IPS-20b (cell line): ENCODE measurements around the gene CTH.
"Not testable (repeated sequence)": the region's sequence is repeated elsewhere in the genome, so short reads cannot be mapped to it uniquely, and the experiment has no call there.

Experiments
- H3K27ac ChIP-seq: one replicate; pipeline ENCODE4 v1.5.1; 2013; ENCODE audit warnings: low read length
- H3K27me3 ChIP-seq: 2 replicates; pipeline ENCODE4 v1.6.1; 2013; ENCODE audit warnings: mild to moderate bottlenecking, low read length, inconsistent platforms; ENCODE audit not compliant: insufficient read depth
- H3K36me3 ChIP-seq: 2 replicates; pipeline ENCODE4 v1.6.1; 2013; ENCODE audit warnings: low read depth, mild to moderate bottlenecking, inconsistent platforms, low read length, moderate library complexity; ENCODE audit not compliant: insufficient read depth
- H3K4me1 ChIP-seq: 2 replicates; pipeline ENCODE4 v1.6.1; 2013; ENCODE audit warnings: mild to moderate bottlenecking, control low read depth, inconsistent platforms, low read length, moderate library complexity; ENCODE audit not compliant: insufficient read depth
- H3K4me3 ChIP-seq: 2 replicates; pipeline ENCODE4 v1.5.1; 2013; ENCODE audit warnings: mild to moderate bottlenecking, low read length, inconsistent platforms
- H3K9ac ChIP-seq: 2 replicates; pipeline ENCODE4 v1.6.1; 2013; ENCODE audit warnings: low read depth, mild to moderate bottlenecking, inconsistent platforms, low read length, moderate library complexity
- H3K9me3 ChIP-seq: 2 replicates; pipeline ENCODE4 v1.6.1; 2013; ENCODE audit warnings: mild to moderate bottlenecking, low read depth, low read length, inconsistent platforms; ENCODE audit not compliant: insufficient read depth

The CTH gene

GRCh38 chr1:70460740-70461713, 50.0 kb downstream of the CTH start:
- not testable (repeated sequence) for H3K27ac ChIP-seq, H3K4me3 ChIP-seq, H3K4me1 ChIP-seq

DNA sequence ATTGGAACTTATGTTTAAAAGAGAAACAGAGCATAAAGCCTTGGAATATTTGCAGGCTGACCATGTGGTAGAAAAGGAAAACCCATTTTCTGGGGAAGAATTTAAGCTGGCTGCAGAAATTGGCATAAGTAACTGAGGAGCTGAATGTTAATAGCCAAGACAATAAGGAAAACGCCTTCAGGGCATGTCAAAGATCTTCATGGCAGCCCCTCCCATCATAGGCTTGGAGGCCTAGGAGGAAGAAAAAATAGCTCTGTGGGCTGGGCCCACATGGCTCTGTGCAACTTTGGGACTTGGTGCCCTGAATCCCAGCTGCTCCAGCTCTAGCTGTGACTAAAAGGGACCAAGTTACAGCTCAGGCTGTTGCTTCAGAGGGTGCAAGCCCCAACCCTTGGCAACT, 51.5 kb downstream of the CTH start:
- no peak overlapping the region for H3K9ac ChIP-seq

More at GRCh38 chr1:70460740-70461713, 50.0 kb downstream of the CTH start:
- H3K9me3 ChIP-seq, H3K36me3 ChIP-seq, H3K9ac ChIP-seq, H3K27me3 ChIP-seq: not testable (repeated sequence)

DNA sequence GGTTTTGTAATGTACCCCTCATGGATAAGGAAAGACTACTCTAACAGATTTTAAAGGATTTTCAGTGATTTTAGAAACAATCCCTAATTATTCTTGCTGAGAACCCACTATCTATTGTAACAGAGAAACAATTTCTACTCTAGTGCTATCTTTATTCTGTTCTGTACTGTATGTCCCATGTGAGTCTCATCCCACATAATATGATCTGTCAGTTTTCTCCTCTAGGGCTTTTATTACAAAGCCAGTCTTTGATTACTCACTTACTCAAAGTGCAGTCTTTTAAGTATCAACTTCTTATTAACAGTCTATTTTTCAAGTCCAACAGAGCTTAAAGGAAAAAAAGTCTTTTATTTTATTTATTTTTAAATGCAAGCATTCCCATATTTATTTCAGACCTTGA, 54.8 kb downstream of the CTH start:
- no peak overlapping the region for H3K9ac ChIP-seq
- no peak overlapping the region for H3K27ac ChIP-seq
- no peaks in the 10 kb centered on the region for H3K4me1 ChIP-seq
- H3K4me3 ChIP-seq = no peak overlapping the region
- H3K36me3 ChIP-seq = no peaks in the 10 kb centered on the region
- no peaks in the 10 kb centered on the region for H3K9me3 ChIP-seq
- H3K27me3 ChIP-seq = no peaks in the 10 kb centered on the region

More for the DNA sequence above, 51.5 kb downstream of the CTH start:
- no peaks in the 10 kb centered on the region for H3K27me3 ChIP-seq
- no peaks in the 10 kb centered on the region for H3K4me1 ChIP-seq
- H3K36me3 ChIP-seq = no peaks in the 10 kb centered on the region
- H3K9me3 ChIP-seq = no peaks in the 10 kb centered on the region
- H3K4me3 ChIP-seq = no peak overlapping the region
- no peak overlapping the region for H3K27ac ChIP-seq

DNA sequence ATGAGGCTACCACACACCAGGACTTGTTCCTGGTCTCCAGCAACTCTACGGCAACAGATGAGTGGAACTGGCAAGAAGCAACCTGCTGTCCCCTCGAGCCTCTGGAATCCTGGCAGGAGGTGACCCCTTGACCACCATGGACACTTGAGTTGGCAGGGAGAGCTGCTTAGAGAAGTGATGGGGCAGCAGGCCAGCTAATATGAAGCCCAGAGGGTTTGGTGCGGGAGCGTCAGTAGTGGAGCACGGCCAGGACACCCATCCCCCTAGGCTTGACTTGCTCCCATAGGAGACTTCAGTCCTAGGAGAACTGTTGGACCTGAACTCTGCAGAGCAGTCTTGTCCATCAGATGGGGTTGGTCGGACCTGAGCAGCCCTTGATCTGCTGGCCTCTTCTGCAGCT, 56.5 kb downstream of the CTH start:
- Histone ChIP-seq H3K27ac (no peak overlapping the region), H3K4me1 (no peaks in the 10 kb centered on the region), H3K9me3 (no peaks in the 10 kb centered on the region), H3K27me3 (no peaks in the 10 kb centered on the region), H3K4me3 (no peak overlapping the region), H3K36me3 (no peaks in the 10 kb centered on the region), H3K9ac (no peak overlapping the region)

DNA sequence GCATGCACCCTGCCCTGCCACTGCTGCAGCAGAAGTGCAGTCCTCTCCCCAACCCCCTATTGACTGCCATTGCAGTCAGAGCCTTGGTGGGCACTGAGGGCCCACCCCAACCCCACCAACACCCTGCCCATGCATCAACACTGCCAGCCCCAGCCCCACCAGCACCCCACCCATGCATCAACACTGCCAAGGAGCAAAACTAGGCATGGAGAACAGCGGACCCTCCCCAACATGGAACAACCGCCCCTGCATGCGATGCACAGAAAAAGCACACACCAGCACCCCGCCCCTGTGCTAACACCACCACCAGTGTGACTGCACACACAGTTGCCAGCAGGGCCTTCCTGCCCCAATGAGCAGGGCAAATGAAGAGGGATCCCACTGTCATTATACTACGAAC, 57.1 kb downstream of the CTH start:
- Histone ChIP-seq H3K27ac (no peak overlapping the region), H3K9me3 (no peaks in the 10 kb centered on the region), H3K36me3 (no peaks in the 10 kb centered on the region), H3K27me3 (no peaks in the 10 kb centered on the region), H3K4me1 (no peaks in the 10 kb centered on the region), H3K9ac (no peak overlapping the region), H3K4me3 (no peak overlapping the region)

- H3K27me3 ChIP-seq, H3K27ac ChIP-seq, H3K9ac ChIP-seq, H3K9me3 ChIP-seq, H3K4me1 ChIP-seq, H3K36me3 ChIP-seq, H3K4me3 ChIP-seq: not testable (repeated sequence)
Measured at GRCh38 chr1:70469184-70469583, 58.1 kb downstream of the CTH start.

- Histone ChIP-seq H3K9ac (no peak overlapping the region), H3K9me3 (no peaks in the 10 kb centered on the region), H3K36me3 (no peaks in the 10 kb centered on the region), H3K4me3 (no peak overlapping the region), H3K4me1 (no peaks in the 10 kb centered on the region), H3K27me3 (no peaks in the 10 kb centered on the region), H3K27ac (no peak overlapping the region)
Measured at GRCh38 chr1:70475023-70475422, 64.0 kb downstream of the CTH start.

GRCh38 chr1:70477090-70477489, 66.0 kb downstream of the CTH start:
- H3K4me3 ChIP-seq = no peak overlapping the region
- no peak overlapping the region for H3K9ac ChIP-seq
- H3K36me3 ChIP-seq = no peaks in the 10 kb centered on the region
- H3K27me3 ChIP-seq = no peaks in the 10 kb centered on the region
- no peaks in the 10 kb centered on the region for H3K4me1 ChIP-seq
- H3K9me3 ChIP-seq = no peaks in the 10 kb centered on the region
- H3K27ac ChIP-seq = no peak overlapping the region

GRCh38 chr1:70477905-70478304, 66.8 kb downstream of the CTH start:
- H3K9me3 ChIP-seq, H3K36me3 ChIP-seq, H3K4me1 ChIP-seq, H3K9ac ChIP-seq, H3K4me3 ChIP-seq, H3K27me3 ChIP-seq, H3K27ac ChIP-seq: not testable (repeated sequence)

DNA sequence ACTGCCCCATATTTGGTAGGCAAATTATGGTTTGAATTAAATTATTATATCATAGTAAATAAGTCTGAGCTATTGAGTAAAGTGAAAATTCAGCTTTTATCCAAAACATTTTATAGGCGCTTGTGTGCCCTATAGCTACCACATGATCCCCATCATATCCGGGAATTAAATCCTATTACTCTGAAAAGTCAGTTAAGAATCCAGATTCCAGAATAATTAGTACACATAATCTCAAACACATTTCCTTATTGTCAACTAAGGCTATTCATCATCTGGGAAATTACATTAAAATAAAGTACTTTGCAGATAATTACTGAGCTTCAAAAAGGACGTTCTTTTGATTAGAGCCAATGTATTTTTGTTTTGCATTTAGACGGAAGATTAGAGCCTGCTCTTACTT, 72.3 kb downstream of the CTH start:
- H3K9me3 ChIP-seq = no peaks in the 10 kb centered on the region
- H3K36me3 ChIP-seq = no peaks in the 10 kb centered on the region
- no peak overlapping the region for H3K27ac ChIP-seq
- H3K9ac ChIP-seq = no peak overlapping the region
- H3K27me3 ChIP-seq = no peaks in the 10 kb centered on the region
- H3K4me3 ChIP-seq = no peak overlapping the region
- no peaks in the 10 kb centered on the region for H3K4me1 ChIP-seq

DNA sequence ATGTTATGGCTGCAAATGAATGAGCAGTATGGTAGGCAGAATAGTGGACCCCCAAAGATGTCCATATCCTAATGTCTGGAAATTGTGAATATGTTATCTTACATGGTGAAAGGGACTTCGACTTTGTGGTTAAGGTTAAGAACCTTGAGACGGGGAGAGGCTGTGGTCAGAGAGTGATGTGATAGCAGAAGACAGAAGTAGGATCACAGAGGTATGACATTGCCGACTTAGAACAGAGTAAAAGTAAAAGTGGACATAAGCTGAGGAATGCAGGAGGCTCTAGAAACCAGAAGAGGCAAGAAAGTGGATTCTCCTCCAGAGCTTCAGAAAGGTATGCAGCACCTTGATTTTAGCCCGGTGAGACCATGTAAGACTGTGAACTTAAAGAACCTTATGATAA, 74.6 kb downstream of the CTH start:
- H3K4me3 ChIP-seq = no peak overlapping the region
- H3K36me3 ChIP-seq = no peaks in the 10 kb centered on the region
- no peak overlapping the region for H3K9ac ChIP-seq
- no peaks in the 10 kb centered on the region for H3K4me1 ChIP-seq
- H3K9me3 ChIP-seq = no peaks in the 10 kb centered on the region
- no peaks in the 10 kb centered on the region for H3K27me3 ChIP-seq
- H3K27ac ChIP-seq = no peak overlapping the region

- no peak overlapping the region for H3K9ac ChIP-seq
- H3K27ac ChIP-seq = no peak overlapping the region
Measured at GRCh38 chr1:70486676-70487458, 75.8 kb downstream of the CTH start.

More at GRCh38 chr1:70486676-70487458, 75.8 kb downstream of the CTH start:
- no peak overlapping the region for H3K4me3 ChIP-seq
- no peaks in the 10 kb centered on the region for H3K36me3 ChIP-seq
- H3K9me3 ChIP-seq = no peaks in the 10 kb centered on the region
- no peaks in the 10 kb centered on the region for H3K27me3 ChIP-seq
- H3K4me1 ChIP-seq = no peaks in the 10 kb centered on the region
